Measurements from ENCODE around the gene IGSF21. TPM values are rescaled to one million over a fixed set of nuclear protein-coding genes. Genes with fewer than 3 reads are reported as not detected.

Gene IGSF21
- total and polyA plus RNA-seq, 2 donors (not counting 3 experiments of a cell fraction or from before 2014, with no cell fraction given), result not detected

GRCh38 chr1:18158714-18159113 lies 51.1 kb downstream of the IGSF21 start:
- TF ChIP-seq JUN (IDR thresholded peaks at IDR 0.05; ENCODE audit: borderline replicate concordance, insufficient read depth, insufficient read length, low read depth), result no peak
- TF ChIP-seq CTCF (IDR thresholded peaks at IDR 0.05; ENCODE audit: extremely low read depth in 1 of 2, insufficient read depth in 1 of 2, low read depth in 1 of 2, low read length in 2 of 2), result no peak
- no peak for TF ChIP-seq MAX (IDR thresholded peaks at IDR 0.05; ENCODE audit: insufficient read depth, insufficient read length)
- H3K4me2 ChIP-seq (ENCODE audit: insufficient read depth, low read length), result no peak overlapping the region
- no peak overlapping the region for H3K9ac ChIP-seq (replicated peaks; ENCODE audit: extremely low read depth, insufficient read depth, low read length)
- H3K4me1 ChIP-seq (ENCODE audit: control insufficient read depth, extremely low read depth, insufficient read depth, low read length), result no peaks in the 10 kb centered on the region
- no peaks in the 10 kb centered on the region for H3K79me2 ChIP-seq (ENCODE audit: control insufficient read depth, insufficient read depth, low read length)
- H3K9me1 ChIP-seq (replicated peaks; ENCODE audit: control insufficient read depth, extremely low read depth, insufficient read depth, low read length), result no peaks in the 10 kb centered on the region
- intact Hi-C loops (cut with micrococcal nuclease), result no loop called here
- CTCF ChIA-PET, result no interaction called here
- POLR2A ChIA-PET, result no interaction called here
- dilution Hi-C loops (cut with MboI; ENCODE audit: extremely low pct_ligation_motif_present, low sequenced_read_pairs), result no loop called here
- no peaks in the 10 kb centered on the region for H3K36me3 ChIP-seq (ENCODE audit: control insufficient read depth in 2 of 2, extremely low read depth in 1 of 2, insufficient read depth in 2 of 2, low read length in 2 of 2)
- H3K27ac ChIP-seq (ENCODE audit: insufficient read depth, low read depth, low read length), result no peak overlapping the region
- no peaks in the 10 kb centered on the region for H3K27me3 ChIP-seq (ENCODE audit: control insufficient read depth in 2 of 2, insufficient read depth in 2 of 2, low read length in 2 of 2)
- H2AFZ ChIP-seq (ENCODE audit: low read depth, low read length), result no peak overlapping the region
- no peak overlapping the region for H3K4me3 ChIP-seq (replicated peaks in 1 of 3; ENCODE audit: insufficient read depth in 1 of 3, low read depth in 1 of 3, low read length in 3 of 3)
- no peaks in the 10 kb centered on the region for H4K20me1 ChIP-seq (replicated peaks; ENCODE audit: control insufficient read depth, extremely low read depth, insufficient read depth, low read length)
- H3K9me3 ChIP-seq (replicated peaks; ENCODE audit: control insufficient read depth, insufficient read depth, low read length), result no peaks in the 10 kb centered on the region
- DNase-seq (ENCODE audit: low read depth, low spot score) (no peak), FAIRE-seq (no peak)
- BruUV-seq (replicated peaks), result no TSS peak

- Histone ChIP-seq H3K79me2 (ENCODE audit: control insufficient read depth, insufficient read depth, low read length) (no peaks in the 10 kb centered on the region), H2AFZ (ENCODE audit: low read depth, low read length) (no peak overlapping the region), H3K36me3 (ENCODE audit: control insufficient read depth in 2 of 2, extremely low read depth in 1 of 2, insufficient read depth in 2 of 2, low read length in 2 of 2) (no peaks in the 10 kb centered on the region), H3K9me1 (replicated peaks; ENCODE audit: control insufficient read depth, extremely low read depth, insufficient read depth, low read length) (no peaks in the 10 kb centered on the region), H3K9me3 (replicated peaks; ENCODE audit: control insufficient read depth, insufficient read depth, low read length) (no peaks in the 10 kb centered on the region), H4K20me1 (replicated peaks; ENCODE audit: control insufficient read depth, extremely low read depth, insufficient read depth, low read length) (no peaks in the 10 kb centered on the region), H3K27ac (ENCODE audit: insufficient read depth, low read depth, low read length) (no peak overlapping the region), H3K9ac (replicated peaks; ENCODE audit: extremely low read depth, insufficient read depth, low read length) (no peak overlapping the region), H3K4me1 (ENCODE audit: control insufficient read depth, extremely low read depth, insufficient read depth, low read length) (no peaks in the 10 kb centered on the region), H3K27me3 (ENCODE audit: control insufficient read depth in 2 of 2, insufficient read depth in 2 of 2, low read length in 2 of 2) (no peaks in the 10 kb centered on the region), H3K4me3 (replicated peaks in 1 of 3; ENCODE audit: insufficient read depth in 1 of 3, low read depth in 1 of 3, low read length in 3 of 3) (no peak overlapping the region), H3K4me2 (ENCODE audit: insufficient read depth, low read length) (no peak overlapping the region)
- POLR2A ChIA-PET, result no interaction called here
- CTCF ChIA-PET, result no interaction called here
- no peak for FAIRE-seq
- DNase-seq (ENCODE audit: low read depth, low spot score), result no peak
- intact Hi-C loops (cut with micrococcal nuclease), result no loop called here
- dilution Hi-C loops (cut with MboI; ENCODE audit: extremely low pct_ligation_motif_present, low sequenced_read_pairs), result no loop called here
- no TSS peak for BruUV-seq (replicated peaks)
- TF ChIP-seq POLR2AphosphoS5 (IDR thresholded peaks at IDR 0.05; ENCODE audit: insufficient read depth, low read depth, low read length) (no peak), EZH2 (IDR thresholded peaks at IDR 0.05; ENCODE audit: borderline replicate concordance, low read depth, low read length, severe bottlenecking) (no peak), MAX (IDR thresholded peaks at IDR 0.05; ENCODE audit: insufficient read depth, insufficient read length) (no peak), JUN (IDR thresholded peaks at IDR 0.05; ENCODE audit: borderline replicate concordance, insufficient read depth, insufficient read length, low read depth) (no peak), MYC (IDR thresholded peaks at IDR 0.05; ENCODE audit: low read depth, low read length) (no peak), POLR2A (IDR thresholded peaks at IDR 0.05; ENCODE audit: low read depth, low read length) (no peak), CTCF (IDR thresholded peaks at IDR 0.05; ENCODE audit: extremely low read depth in 1 of 2, insufficient read depth in 1 of 2, low read depth in 1 of 2, low read length in 2 of 2) (no peak), GATA2 (IDR thresholded peaks at IDR 0.05; ENCODE audit: insufficient read depth, insufficient read length, low read depth, low read length) (no peak), FOS (IDR thresholded peaks at IDR 0.05; ENCODE audit: borderline replicate concordance, insufficient read depth, low read length) (no peak)
Observed at GRCh38 chr1:18160290-18160942, 52.8 kb downstream of the IGSF21 start.
